Upper lobe of left lung (tissue), 4 donors: ENCODE results near the gene FCER1G.

Experiments
- POLR2A ChIP-seq, 4 donors: fragments of 450-650 bp; IDR thresholded peaks; one replicate each; pipeline ENCODE4 v1.5.1; 2016 to 2017; ENCODE audit warnings: antibody characterized with exemption in 4 of 4, mild to moderate bottlenecking in 2 of 4
- POLR2AphosphoS5 ChIP-seq, 2 donors: sonication (generic); formaldehyde crosslinking; IDR thresholded peaks; one replicate each; pipeline ENCODE4 v1.5.1; 2017; ENCODE audit warnings: antibody characterized with exemption in 2 of 2
- TF ChIP-seq, protein P1 (sequence below), 6 experiments: fragments of 450-650 bp in 4 of 6; fragments of 200-600 bp in 2 of 6; sonication (generic) in 2 of 6; IDR thresholded peaks; one replicate each; pipeline ENCODE4 v1.5.1; 2016 to 2019; ENCODE audit warnings: antibody characterized with exemption in 6 of 6

DNA sequence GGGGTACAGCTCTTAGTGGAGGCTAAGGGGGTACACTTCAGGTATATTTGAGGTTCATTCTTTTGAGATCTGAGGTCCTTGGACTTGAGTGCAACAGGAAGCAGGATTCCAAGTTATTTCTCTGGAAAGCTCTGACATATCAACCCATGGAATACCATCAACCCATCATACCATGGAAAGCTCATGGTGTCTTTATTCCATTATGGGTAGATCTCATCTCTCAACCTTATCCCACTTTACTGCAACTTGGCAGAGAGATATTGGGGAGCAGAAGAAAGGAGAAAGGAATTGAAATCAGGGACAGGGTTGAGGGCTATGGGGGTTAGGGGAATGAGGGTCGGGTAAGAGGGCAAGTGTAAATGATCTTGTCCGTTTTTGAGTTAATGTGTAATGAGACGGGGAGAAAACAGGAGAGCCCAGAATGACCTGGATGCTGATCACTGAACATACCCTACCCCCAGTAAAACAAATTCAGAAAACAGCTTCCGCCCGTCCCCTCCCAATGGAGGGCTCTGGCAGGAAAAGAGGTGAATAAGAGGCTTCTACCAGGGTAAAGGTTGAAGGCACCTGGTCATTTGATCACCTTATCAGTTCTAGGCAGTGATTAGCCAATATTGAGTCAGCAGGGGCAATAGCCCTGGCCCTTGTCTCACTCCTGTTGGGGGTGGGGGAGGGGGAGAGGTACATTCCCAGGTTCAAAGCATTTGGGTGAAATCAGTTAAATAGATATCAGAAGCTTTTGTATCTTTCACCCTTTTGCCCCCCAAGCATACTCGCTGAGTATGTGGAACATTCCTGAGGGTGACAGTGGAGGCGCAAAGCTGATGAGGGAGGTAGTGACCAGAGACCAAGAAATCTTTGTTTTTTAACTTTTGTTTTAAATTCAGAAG, 9.0 kb downstream of the FCER1G start:
- TF ChIP-seq, protein P1, sequence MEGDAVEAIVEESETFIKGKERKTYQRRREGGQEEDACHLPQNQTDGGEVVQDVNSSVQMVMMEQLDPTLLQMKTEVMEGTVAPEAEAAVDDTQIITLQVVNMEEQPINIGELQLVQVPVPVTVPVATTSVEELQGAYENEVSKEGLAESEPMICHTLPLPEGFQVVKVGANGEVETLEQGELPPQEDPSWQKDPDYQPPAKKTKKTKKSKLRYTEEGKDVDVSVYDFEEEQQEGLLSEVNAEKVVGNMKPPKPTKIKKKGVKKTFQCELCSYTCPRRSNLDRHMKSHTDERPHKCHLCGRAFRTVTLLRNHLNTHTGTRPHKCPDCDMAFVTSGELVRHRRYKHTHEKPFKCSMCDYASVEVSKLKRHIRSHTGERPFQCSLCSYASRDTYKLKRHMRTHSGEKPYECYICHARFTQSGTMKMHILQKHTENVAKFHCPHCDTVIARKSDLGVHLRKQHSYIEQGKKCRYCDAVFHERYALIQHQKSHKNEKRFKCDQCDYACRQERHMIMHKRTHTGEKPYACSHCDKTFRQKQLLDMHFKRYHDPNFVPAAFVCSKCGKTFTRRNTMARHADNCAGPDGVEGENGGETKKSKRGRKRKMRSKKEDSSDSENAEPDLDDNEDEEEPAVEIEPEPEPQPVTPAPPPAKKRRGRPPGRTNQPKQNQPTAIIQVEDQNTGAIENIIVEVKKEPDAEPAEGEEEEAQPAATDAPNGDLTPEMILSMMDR (IDR thresholded peaks at IDR 0.05): no peak
- TF ChIP-seq POLR2AphosphoS5 (IDR thresholded peaks at IDR 0.05) (no peak), POLR2A (IDR thresholded peaks at IDR 0.05) (no peak)
